AG20443 (cell line): ENCODE data around the gene ZNF205.

ENCODE experiments used
- DNase-seq: peaks from one replicate; pipeline ENCODE4 v3.0.0; 2012; ENCODE audit warnings: low spot score, mixed read lengths

ZNF205 gene

DNA sequence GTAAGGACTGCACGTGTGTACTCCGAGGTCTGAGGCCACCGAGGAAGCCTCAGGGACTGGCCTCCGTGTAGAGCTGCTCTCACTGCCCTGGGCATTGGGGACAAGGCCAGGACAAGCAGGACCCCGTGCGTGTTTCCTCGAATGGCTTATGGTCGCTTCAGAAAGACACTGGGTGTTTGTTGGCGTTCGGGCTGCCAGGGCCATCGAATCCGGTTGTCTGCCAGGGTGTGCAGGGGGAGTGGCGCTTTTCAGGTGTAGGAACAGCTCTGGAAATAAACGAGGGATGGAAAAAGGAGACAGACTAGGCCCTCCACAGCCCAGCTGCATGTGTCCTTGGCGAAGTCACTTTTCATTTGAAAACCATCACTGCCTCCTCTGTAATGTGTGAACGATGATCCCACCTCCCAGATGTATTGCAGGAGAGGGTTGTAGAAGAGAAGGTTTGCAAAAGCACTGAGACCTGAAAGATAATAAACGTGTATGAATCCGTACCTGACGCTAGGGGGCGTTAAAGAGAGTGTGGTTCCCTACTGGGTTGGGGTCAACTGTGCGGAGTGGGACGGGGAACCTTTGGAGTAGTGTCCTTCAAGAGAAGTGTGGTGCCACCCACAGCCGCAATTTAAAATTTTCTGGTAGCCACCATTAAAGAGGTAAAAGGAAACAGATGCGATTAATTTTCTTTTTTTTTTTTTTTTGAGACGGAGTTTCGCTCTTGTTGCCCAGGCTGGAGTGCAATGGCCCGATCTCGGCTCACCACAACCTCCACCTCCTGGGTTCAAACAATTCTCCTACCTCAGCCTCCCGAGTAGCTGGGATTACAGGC, 11.2 kb upstream of the ZNF205 start:
- DNase-seq, result peak; percentile 50

DNA sequence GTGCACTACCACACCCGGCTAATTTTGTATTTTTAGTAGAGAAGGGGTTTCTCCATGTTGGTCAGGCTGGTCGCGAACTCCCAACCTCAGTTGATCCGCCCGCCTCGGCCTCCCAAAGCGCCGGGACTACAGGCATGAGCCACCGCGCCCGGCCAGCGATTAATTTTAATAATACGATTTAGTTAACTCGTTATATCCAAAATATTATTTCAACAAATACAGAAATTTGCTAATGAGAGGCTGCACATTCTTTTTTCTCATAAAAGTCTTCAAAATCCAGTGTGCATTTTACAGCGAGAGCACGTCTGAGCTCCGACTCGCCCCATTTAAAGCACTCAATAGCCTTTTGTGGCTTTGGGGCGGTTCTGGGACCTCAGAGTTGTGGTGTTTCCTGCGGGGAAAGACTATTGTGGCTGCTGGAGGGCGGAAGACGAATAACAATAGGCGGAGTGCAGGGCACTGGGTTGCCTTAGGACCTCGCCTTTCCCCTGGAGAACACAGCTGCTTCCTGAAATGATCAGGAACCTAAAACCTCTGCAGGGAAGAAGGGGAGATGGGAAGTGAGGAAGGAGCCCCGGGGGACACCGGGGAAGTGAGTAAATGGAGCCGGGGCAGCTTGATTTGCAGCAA, 10.4 kb upstream of the ZNF205 start:
- no peak for DNase-seq

DNA sequence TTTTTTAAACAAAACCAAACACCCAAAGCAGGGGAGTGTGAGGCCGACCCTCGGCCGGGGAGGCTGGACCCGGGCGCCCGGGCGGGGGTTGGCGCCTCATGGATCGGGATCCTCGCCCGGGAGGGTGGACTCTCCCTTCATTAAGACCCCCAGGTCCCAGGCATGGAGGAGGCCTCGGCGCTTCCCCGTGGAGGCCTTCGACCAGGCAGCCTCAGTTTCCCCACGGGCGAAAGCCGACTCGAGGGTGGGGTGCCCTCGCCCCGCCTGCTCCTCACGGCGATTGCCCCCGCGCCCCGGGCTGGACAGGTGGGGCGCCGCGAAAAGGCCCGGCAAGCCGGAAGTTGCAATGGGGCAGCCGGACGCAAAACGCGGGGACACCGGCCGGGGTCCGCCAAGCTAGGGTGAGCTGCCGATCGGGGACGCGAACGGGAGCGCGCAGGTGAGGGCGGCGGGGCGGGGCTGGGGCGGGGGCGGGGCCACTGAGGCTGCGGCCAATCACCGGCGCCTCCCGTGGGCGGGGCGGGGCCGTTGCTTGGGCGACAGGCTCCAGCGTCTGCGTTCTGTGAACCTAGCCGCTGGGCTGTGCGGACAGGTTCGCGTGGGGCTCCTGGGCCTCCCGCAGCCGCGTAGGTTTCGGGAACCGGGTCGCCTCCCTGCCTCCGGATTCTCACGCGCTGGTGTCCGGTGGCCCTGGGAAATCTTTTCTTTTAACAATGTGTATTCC, 6.0 kb upstream of the ZNF205 start:
- DNase-seq, result peak; percentile 98

DNA sequence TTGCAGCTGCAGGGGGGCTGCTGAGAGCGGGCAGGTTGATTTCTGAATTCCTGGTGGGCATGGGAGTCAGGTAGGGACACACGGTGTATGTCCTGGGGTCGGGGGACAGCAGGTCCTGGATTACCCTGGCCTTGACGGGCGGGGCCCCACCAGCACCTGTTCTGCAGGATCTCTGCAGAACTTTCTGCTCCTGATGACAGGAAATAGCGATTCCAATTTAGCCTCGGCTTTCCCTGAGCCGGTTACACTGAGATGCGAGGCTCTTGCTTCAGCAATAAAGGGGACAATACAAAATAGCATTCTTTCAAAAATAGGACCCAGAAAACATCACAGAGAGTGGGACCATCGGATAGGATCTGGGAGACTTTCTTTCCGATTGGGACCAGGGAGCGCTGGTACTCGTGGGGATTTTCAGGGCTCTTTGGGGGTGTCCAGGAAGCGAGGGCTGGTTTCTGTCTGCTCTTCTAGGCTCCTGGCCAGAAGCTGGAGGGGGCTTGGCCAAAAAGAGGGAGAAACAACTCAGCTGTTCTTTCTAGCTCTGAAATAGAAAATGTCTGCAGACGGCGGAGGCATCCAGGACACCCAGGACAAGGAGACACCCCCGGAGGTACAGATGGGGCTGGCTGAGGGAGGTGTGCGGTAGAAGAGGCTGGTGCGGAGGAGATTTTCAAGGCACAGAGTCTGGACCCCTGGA, 642 bp downstream of the ZNF205 start:
- DNase-seq, result peak; percentile 13

DNA sequence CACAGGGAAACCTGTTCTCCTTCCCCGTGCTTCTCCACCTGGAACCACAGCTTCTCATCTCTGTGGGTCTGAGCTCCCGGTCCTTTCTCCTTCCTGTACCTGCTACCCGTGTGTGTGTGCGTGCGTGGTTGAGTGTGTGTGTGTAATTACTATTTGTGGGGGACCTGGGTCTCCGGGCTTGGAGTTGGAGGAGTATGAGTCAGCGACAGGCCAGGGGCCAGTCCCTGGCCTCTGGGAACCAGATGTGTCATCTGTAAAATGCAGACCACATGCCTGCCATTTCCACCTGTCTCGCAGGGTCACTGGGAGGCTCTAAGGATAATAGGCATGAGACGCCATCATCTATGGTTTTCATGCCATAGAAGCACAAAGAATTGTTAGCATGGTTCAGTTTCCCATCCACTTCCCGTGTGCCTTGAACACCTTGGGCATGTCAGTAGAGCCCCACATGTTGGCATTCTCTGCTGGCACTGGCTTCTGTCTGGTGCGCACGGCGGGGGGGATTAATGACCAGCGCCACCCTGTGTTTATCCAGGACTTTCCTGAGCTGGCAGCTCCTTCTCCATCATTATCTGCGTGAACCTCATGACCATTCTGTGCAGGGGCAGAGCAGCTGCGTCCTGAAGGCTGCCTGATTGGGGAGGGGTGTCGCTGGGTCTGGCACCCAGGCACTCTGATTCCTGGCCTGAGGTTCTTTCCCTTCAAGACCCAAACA, 1.5 kb downstream of the ZNF205 start:
- no peak for DNase-seq

DNA sequence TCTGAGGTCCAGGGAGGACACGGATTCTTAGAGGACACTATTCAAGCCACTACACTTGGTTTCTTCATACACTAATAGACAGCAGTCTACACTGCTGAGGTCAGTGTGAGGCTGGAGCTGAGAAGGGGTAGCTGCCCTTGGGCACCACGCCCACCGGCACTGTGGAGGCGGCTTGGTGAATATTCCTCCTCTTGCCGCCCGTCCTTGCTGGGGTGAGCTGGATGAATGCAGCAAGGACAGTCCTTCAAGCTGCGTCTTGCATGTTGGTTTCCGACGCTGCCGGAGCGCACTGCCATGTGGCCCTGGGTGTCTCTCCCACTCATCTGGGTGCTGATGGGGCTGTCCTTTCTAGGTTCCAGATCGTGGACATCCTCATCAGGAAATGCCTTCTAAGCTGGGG, 2.6 kb downstream of the ZNF205 start:
- DNase-seq, result no peak

DNA sequence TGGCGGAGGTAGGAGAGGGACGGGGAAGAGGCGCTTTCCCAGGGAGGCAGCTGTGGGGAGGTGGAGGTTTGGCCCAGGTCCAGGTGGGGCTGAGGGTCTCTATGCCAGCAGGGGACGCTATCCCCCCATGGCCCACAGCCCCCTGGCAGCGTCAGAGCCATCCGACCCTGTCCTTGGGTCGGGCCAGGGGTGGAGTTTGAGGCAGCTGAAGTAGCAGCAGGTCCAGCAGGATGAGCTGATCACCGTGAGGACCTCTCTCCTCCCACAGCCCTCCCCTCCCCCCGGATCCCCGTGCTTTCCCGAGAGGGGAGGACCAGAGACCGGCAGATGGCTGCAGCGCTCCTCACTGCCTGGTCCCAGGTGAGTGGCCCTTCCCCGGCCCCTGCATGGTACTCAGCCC, 3.2 kb downstream of the ZNF205 start:
- DNase-seq, result no peak

DNA sequence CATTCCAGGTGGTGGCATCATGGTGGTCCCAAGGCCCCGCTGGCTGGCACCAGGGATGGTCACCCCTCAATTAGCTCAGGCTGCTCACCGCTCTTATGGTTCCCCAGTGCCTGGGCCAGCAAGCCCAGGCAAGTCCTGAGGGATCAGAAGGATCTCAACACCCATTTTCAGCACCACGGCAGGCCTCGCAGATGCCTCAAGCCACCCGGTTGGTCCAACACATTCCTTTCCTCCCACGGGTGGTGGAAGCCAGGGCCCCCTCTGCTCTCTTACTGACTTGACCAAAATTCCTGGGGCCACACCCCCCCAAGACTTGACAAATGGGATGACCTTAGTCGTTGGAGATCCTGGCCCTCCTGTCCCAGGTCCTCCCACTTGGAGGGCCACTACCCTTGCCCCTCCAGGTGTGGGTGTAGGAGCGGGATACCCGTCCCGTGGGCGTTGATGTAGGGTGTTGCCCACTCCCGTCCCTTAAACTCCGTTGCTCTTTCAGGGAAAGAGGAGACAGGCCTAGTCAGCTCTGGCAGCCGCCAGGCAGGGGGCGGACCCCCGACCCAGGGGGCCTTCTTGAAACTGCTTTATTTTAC, 5.9 kb downstream of the ZNF205 start:
- no peak for DNase-seq

DNA sequence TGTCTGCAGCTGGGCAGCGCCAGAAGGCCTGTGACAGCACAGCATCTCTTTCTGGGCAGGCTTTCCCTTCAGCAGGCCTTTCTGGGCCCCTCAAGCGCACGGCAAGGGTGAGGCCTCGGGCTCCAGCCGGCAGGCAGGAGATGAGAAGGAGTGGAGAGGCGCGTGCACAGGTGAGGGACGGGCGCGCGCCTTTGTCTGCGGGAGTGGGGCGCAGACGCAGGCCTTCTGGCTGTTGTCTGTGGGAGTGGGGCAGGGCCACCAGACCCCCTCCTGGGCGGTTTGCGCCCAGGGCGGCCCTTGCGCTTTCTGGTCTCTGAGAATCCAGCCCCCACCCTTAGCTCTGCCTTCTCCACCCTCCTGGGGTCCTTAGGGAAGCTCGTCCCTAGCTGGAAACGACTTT, 6.5 kb downstream of the ZNF205 start:
- no peak for DNase-seq

DNA sequence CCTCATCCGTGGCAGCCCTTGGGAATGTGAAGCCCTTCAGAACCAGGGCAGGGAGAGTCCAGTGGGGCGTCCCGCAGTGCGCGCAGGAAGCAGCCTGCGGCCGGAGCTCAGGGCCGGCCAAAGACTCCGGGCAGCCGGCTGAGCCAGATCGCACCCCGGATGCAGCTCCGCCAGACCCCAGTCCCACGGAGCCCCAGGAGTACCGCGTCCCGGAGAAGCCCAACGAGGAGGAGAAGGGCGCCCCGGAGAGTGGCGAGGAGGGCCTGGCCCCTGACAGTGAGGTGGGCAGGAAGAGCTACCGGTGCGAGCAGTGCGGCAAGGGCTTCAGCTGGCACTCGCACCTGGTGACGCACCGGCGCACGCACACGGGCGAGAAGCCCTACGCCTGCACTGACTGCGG, 6.9 kb downstream of the ZNF205 start:
- DNase-seq, result no peak

DNA sequence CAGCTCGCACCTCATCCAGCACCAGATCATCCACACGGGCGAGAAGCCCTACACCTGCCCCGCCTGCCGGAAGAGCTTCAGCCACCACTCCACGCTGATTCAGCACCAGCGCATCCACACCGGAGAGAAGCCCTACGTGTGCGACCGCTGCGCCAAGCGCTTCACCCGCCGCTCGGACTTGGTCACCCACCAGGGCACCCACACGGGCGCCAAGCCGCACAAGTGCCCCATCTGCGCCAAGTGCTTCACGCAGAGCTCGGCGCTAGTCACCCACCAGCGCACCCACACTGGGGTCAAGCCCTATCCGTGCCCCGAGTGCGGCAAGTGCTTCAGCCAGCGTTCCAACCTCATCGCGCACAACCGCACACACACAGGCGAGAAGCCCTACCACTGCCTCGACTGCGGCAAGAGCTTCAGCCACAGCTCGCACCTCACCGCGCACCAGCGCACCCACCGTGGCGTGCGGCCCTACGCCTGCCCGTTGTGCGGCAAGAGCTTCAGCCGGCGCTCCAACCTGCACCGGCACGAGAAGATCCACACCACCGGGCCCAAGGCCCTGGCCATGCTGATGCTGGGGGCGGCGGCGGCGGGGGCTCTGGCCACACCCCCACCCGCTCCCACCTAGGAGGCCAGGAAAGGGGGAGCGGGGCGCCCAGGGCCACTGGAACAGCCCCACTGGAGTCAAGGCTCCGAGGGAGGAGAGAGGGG, 7.5 kb downstream of the ZNF205 start:
- DNase-seq, result no peak

DNA sequence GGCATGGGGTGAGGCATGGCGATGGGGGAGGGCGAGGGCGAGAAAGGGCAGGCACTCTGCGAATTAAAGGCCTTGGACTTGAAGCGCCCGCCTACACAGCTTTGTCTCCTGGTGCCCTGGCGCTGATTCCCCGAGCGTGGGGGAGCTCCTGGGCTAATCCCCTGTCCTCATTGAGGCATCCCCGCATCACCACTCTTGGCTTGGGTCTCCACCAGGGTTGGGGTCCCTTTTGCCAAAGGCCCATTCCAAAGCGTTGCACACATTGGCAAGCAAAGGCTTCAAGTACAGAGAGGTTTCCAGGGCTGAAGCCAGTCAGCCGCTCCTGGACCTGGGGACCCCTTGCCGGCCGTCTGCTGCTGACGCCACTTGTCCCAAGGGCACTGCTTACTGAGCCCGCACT, 8.0 kb downstream of the ZNF205 start:
- DNase-seq, result no peak

DNA sequence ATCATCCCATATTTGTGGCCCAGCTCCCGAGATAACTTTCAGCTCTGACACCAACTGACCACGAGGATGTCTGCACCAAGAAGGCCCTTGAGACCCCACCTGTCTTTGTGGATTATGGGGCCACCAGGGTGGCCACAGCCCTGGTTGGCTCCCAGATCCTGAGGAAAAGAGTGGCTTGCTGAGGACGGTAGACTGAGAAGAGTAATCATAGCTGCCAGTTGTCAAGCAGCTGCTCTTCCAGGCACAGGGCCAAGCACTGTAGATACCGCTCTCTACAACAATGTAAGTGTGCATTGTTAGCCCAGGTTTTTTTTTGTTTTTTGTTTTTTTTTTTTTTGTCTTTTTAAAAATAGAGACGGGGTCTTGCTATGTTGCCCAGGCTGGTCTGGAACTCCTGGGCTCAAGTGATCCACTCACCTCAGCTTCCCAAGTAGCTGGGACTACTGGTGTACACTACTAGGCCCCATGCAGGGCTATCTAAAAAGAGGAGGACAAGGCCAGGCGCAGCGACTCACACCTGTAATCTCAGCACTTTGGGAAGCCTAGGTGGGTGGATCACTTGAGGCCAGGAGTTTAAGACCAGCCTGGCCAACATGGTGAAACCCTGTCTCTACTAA, 9.6 kb downstream of the ZNF205 start:
- no peak for DNase-seq

DNA sequence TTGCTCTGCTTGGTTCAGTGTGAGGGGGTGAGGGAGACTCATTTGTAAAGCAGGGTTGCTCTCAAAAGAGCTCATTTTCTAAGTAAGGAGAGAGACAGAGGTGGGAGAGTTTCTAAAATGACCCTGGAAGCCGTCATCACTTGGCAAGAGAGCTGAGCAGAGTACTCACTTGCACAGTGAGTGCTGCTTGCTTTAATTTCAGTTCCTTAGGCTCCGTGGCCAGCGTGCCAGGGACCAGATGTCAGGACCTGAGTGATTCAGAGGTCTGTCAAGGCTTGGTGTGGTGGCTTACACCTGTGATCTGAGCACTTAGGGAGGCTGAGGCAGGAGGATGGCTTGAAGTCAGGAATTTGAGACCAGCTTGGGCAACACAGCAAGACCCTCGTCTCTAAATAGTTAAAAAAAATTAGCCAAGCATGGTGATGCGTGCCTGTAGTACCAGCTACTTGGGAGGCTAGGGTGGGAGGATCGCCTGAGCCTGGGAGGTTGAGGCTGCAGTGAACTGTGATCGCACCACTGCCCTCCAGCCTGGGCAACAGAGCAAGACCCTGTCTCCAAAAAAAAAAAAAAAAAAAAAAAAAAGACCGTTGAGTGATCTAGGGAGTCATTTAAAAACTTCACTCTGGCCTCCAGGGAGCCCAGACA, 10.7 kb downstream of the ZNF205 start:
- DNase-seq, result no peak

DNA sequence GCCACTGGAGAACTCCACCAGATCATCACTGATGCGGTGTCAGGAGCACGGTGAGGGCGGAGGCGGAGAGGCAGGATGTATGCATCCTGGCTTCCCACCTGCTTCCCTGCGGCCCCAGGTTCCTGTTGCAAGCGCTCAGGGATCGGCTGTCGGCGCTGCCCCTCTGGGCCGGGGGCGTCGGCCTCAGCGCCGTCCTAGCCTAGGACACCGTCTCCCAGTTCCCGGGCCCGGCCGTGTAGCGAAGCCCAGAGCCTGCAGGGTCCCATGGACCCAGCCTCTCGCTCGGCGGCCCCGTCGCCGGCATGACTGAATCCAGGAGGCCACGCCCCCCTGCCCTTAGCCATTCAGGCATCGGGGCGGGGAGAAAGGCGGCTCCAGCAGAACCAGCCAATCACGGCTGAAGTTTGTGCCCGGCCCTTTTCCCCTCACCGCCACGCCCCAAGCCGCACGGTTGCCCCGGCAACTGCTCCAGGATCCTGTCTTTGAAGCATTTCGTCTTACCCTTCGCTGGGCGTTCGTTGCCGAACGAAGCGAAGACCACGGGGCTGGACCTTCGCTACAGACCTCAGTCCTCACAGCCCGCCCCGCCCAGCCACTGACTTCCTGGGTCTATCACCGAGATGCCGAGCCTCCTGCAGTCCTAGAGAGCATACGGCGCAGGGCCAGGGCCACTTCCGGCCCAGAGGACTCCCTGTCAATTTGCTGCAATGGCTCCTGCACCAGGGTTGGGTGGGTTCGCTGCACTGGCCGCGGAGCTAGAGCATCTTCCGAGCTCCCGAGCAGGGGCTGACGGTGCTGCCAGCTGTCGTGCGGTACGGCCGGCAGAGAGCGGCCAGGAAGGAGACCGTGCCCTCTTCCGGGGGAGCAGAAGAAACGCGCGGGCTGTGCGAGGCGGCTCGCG, 11.8 kb downstream of the ZNF205 start:
- DNase-seq, result peak; percentile 96

DNA sequence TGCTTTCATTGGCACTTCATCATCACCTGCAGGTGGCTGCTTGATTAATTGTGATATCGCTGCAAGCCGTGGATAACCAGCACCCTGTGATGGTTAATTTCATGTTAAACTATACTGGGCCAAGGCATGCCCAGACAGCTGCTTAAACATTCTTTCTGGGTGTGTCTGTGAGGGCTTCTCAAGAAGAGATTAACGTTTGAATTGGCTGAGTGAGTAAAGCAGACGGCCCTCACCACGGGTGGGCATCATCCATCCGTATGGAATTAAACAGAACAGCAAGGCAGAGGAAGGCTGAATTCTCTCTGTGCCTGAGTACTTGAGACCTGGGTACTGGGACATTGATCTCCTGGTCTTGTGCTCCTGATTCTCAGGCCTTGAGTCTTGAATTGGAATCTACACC, 15.4 kb downstream of the ZNF205 start:
- no peak for DNase-seq

DNA sequence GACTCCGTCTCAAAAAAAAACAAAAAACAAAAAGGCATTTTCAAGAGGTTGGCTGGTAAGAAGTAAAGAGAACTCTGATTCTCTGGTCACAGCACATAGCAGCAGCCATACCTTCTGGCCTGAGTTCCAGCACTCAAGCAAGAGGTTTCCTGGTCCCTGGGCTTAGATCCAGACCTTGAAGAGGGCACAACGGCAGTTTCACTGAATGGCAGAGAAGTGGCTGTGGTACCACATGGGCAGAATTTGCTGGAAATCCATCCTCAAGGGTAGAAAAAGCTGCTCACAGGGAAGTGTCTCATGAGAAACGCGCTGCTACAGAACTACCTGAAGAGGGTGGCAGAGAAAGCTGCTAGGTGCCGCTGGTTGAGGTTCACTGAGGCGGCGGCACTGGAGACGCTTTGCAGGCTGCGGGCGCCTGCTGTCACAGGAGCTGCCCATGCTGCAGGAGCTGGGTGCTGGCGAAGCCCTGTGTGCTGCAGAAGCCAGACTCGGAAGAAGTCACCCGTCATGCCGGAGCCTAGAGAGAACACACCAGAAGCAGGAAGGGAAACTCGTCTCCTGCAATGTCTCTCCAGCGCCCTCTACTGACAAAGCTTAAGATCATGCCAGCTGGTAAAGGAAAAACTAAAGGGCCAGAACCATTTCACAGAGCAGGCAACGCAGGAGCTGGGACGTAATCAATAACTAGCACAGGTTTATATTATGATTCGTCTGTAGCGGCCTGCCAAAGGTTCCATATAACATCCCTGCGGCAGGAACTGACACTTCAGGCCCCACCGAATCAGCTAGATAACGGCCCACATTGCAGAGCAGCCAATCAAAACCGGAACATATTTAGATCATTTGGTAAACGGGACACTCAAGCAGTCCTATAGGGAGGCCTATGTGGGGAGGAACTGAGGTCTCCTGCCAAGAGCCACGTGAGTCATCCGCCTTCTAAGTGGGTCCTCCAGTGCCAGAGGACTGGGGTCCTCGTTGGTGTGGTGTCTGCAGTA, 17.0 kb downstream of the ZNF205 start:
- peak; percentile 65 for DNase-seq
